B cell (primary cell): ENCODE measurements around the gene DPYD. TPM values are rescaled to one million over a fixed set of nuclear protein-coding genes. Genes with fewer than 3 reads are reported as not detected.

Experiments
- ATAC-seq: fragments of 200-7000 bp; cut with Tn5 transposase; one replicate; pipeline ENCODE4 v1.10.0; 2021; ENCODE audit warnings: low read depth, mild to moderate bottlenecking, moderate number of reproducible peaks, moderate library complexity
- CTCF ChIA-PET: fragments of 350-600 bp; sonication (Branson Sonifier 250); formaldehyde crosslinking; loops from one replicate; lab custom pipeline; 2021; ENCODE audit warnings: antibody characterized with exemption, inconsistent platforms; lab: Charles Lee
- POLR2A ChIA-PET: fragments of 350-600 bp; sonication (Branson Sonifier 250); formaldehyde crosslinking; loops from one replicate; lab custom pipeline; 2021; ENCODE audit warnings: antibody characterized with exemption; lab: Charles Lee
- DNase-seq: peaks from one replicate; pipeline ENCODE4 v3.0.0; 2013
- H2AFZ ChIP-seq: 2 replicates; pipeline ENCODE4 v1.6.1; 2012; ENCODE audit warnings: mild to moderate bottlenecking, low read depth, low read length; ENCODE audit not compliant: insufficient read depth, poor library complexity, severe bottlenecking
- H3K27ac ChIP-seq, 2 donors: 1 replicate in 1 of 2; 2 replicates in 1 of 2; pipeline ENCODE4 v1.5.1; 2012 to 2013; ENCODE audit warnings: low read length in 2 of 2, mild to moderate bottlenecking in 2 of 2, moderate library complexity in 1 of 2
- H3K27me3 ChIP-seq, 4 experiments: fragments of 200-600 bp in 1 of 4; sonication (generic) in 1 of 4; replicated peaks in 1 of 4; 1 replicate in 2 of 4; 2 replicates in 2 of 4; pipeline versions ENCODE4 v1.6.1 to v1.7.0; 2013 to 2016; ENCODE audit warnings: low read length in 3 of 4, mild to moderate bottlenecking in 2 of 4, mixed read lengths in 1 of 4, moderate library complexity in 1 of 4; ENCODE audit not compliant: insufficient read depth in 4 of 4, control insufficient read depth in 3 of 4; ENCODE audit errors: control extremely low read depth in 1 of 4
- H3K36me3 ChIP-seq, 2 experiments: replicated peaks in 1 of 2; 1 replicate in 1 of 2; 2 replicates in 1 of 2; pipeline versions ENCODE4 v1.6.1 to v1.7.1; 2013; ENCODE audit warnings: low read length in 1 of 2; ENCODE audit not compliant: insufficient read depth in 2 of 2, control insufficient read depth in 1 of 2; ENCODE audit errors: control extremely low read depth in 1 of 2, extremely low read depth in 1 of 2
- H3K4me1 ChIP-seq, 2 donors: fragments of 200-600 bp in 1 of 2; sonication (generic) in 1 of 2; 1 replicate in 1 of 2; 2 replicates in 1 of 2; pipeline versions ENCODE4 v1.5.1 to v1.6.1; 2013 to 2017; ENCODE audit warnings: low read length in 2 of 2; ENCODE audit not compliant: control insufficient read depth in 2 of 2, insufficient read depth in 2 of 2
- H3K4me2 ChIP-seq: replicated peaks from 2 replicates; pipeline ENCODE3; 2012; ENCODE audit warnings: mild to moderate bottlenecking, low read depth, low read length; ENCODE audit not compliant: poor library complexity, severe bottlenecking
- H3K4me3 ChIP-seq, 5 experiments: fragments of 200-600 bp in 1 of 5; sonication (generic) in 1 of 5; 1 replicate in 3 of 5; 2 replicates in 2 of 5; pipeline versions ENCODE4 v1.5.1 to v1.7.0; 2011 to 2016; ENCODE audit warnings: low read length in 4 of 5, mild to moderate bottlenecking in 4 of 5, low read depth in 2 of 5, control low read depth in 1 of 5, moderate library complexity in 1 of 5; ENCODE audit not compliant: insufficient read depth in 1 of 5; ENCODE audit errors: control extremely low read depth in 1 of 5, extremely low read depth in 1 of 5
- H3K79me2 ChIP-seq: fragments of 200-600 bp; sonication (generic); one replicate; pipeline ENCODE4 v1.6.0; 2016; ENCODE audit warnings: low read length; ENCODE audit not compliant: control insufficient read depth, insufficient read depth
- H3K9ac ChIP-seq: fragments of 200-600 bp; sonication (generic); 2 replicates; pipeline ENCODE4 v1.6.1; 2017; ENCODE audit warnings: mild to moderate bottlenecking, low read length, moderate library complexity
- H3K9me3 ChIP-seq, 3 donors: one replicate each; pipeline versions ENCODE4 v1.6.1 to v1.7.1; 2013; ENCODE audit warnings: low read length in 2 of 3; ENCODE audit not compliant: control insufficient read depth in 2 of 3, insufficient read depth in 1 of 3; ENCODE audit errors: control extremely low read depth in 1 of 3
- H4K20me1 ChIP-seq: 2 replicates; pipeline ENCODE4 v1.6.0; 2012; ENCODE audit warnings: mild to moderate bottlenecking, low read length; ENCODE audit not compliant: insufficient read depth, control insufficient read depth, poor library complexity, severe bottlenecking
- H3K27ac Mint-ChIP-seq: one replicate; pipeline ENCODE4 v1.8.0; 2021; ENCODE audit warnings: mixed read lengths
- H3K27me3 Mint-ChIP-seq: one replicate; pipeline ENCODE4 v1.8.0; 2021; ENCODE audit warnings: mixed read lengths
- H3K4me1 Mint-ChIP-seq: one replicate; pipeline ENCODE4 v1.8.0; 2021; ENCODE audit warnings: mixed read lengths
- H3K4me3 Mint-ChIP-seq: one replicate; pipeline ENCODE4 v1.8.0; 2021; ENCODE audit warnings: mixed read lengths
- H3K9me3 Mint-ChIP-seq: one replicate; pipeline ENCODE4 v1.8.0; 2022; ENCODE audit warnings: mixed read lengths; ENCODE audit not compliant: insufficient read depth
- CTCF ChIP-seq: fragments of 200-600 bp; IDR thresholded peaks from one replicate; pipeline ENCODE4 v1.8.0; 2022; ENCODE audit warnings: antibody characterized with exemption, mild to moderate bottlenecking
- EZH2 ChIP-seq: IDR thresholded peaks from 2 replicates; pipeline ENCODE4 v1.6.1; 2012; ENCODE audit warnings: borderline replicate concordance, low read depth, mild to moderate bottlenecking, moderate library complexity, low read length; ENCODE audit not compliant: insufficient read depth, poor library complexity, severe bottlenecking
- WGBS: methylation state at CpG from one replicate; pipeline ENCODE4 v1.1.5; 2013; ENCODE audit warnings: missing lambda C conversion rate; ENCODE audit not compliant: insufficient coverage; 5-methylcytosine and 5-hydroxymethylcytosine counted together
- intact Hi-C: fragments of 100-400 bp; cut with micrococcal nuclease; formaldehyde crosslinking; loops from one replicate; pipeline ENCODE4 v1.10.0; 2022
- polyA plus RNA-seq: library from polyadenylated mRNA; depleted of rRNA; stranded (reverse); fragments of >200 nt; gene quantifications from 2 replicates; pipeline ENCODE4 v1.2.3, GENCODE V29; 2012
- total RNA-seq, 2 donors: library from RNA; stranded (reverse); fragments of 120-200 nt in 1 of 2; gene quantifications; 1 replicate in 1 of 2; 2 replicates in 1 of 2; pipeline versions ENCODE4 v1.2.3 to v1.2.4, GENCODE V29; 2013 to 2022

DPYD gene
- total and polyA plus RNA-seq, 2 donors (not counting 1 experiment from before 2014, with no cell fraction given), result 4.2 to 19.0 TPM

- Histone ChIP-seq H3K27me3 (no peaks in the 10 kb centered on the region), H3K9ac (no peak overlapping the region), H2AFZ (no peak overlapping the region), H3K36me3 (no peaks in the 10 kb centered on the region), H3K79me2 (no peaks in the 10 kb centered on the region), H3K27ac (no peak overlapping the region), H4K20me1 (no peaks in the 10 kb centered on the region), H3K4me2 (no peak overlapping the region), H3K4me1 (no peaks in the 10 kb centered on the region), H3K9me3 (no peaks in the 10 kb centered on the region), H3K4me3 (no peak overlapping the region)
- Mint-ChIP-seq H3K27ac (no peak overlapping the region), H3K9me3 (no peaks in the 10 kb centered on the region), H3K4me1 (no peaks in the 10 kb centered on the region), H3K27me3 (no peaks in the 10 kb centered on the region), H3K4me3 (no peak overlapping the region)
- no peak for TF ChIP-seq EZH2
- TF ChIP-seq CTCF, result no peak
- WGBS, result no CpG with 5 or more reads among the region's 3 CpGs
- POLR2A ChIA-PET, result no interaction called here
- ATAC-seq (no peak), DNase-seq (no peak)
- intact Hi-C loops, result no loop called here
- CTCF ChIA-PET, result no interaction called here
Measured at GRCh38 chr1:97814804-97815203, 106.0 kb downstream of the DPYD start.

- TF ChIP-seq CTCF, result no peak
- no peak for TF ChIP-seq EZH2
- POLR2A ChIA-PET, result no interaction called here
- H3K27me3 Mint-ChIP-seq, result no peaks in the 10 kb centered on the region
- intact Hi-C loops, result no loop called here
- Histone ChIP-seq H3K9me3 (no peaks in the 10 kb centered on the region), H3K4me1 (no peaks in the 10 kb centered on the region), H3K9ac (no peak overlapping the region), H3K27ac (no peak overlapping the region), H3K79me2 (no peaks in the 10 kb centered on the region), H3K4me2 (no peak overlapping the region), H3K27me3 (no peaks in the 10 kb centered on the region), H3K4me3 (no peak overlapping the region), H4K20me1 (no peaks in the 10 kb centered on the region), H3K36me3 (peaks cover 0 to 2% of the 10 kb centered on the region in 2 experiments), H2AFZ (no peak overlapping the region)
- CTCF ChIA-PET, result no interaction called here
- ATAC-seq (no peak), DNase-seq (no peak)
- no peak overlapping the region for H3K4me3 Mint-ChIP-seq
- H3K4me1 Mint-ChIP-seq, result no peaks in the 10 kb centered on the region
- H3K9me3 Mint-ChIP-seq, result no peaks in the 10 kb centered on the region
- H3K27ac Mint-ChIP-seq, result no peak overlapping the region
- WGBS, result 86% methylated on average over 1 of the region's 1 CpG
Measured at GRCh38 chr1:97814121-97814520, 106.7 kb downstream of the DPYD start.
